GM12801 (cell line): ENCODE results near the gene CFB.

Experiments used
- CTCF ChIP-seq: IDR thresholded peaks from one replicate; pipeline ENCODE4 v1.5.1; 2011; ENCODE audit warnings: control low read depth; ENCODE audit not compliant: insufficient read length; ENCODE audit errors: extremely low read depth

Gene CFB

GRCh38 chr6:31907158-31907813 lies 38.6 kb upstream of the CFB start:
- TF ChIP-seq CTCF = no peak

- no peak for TF ChIP-seq CTCF
Measured at GRCh38 chr6:31908791-31909190, 37.1 kb upstream of the CFB start.

- no peak for TF ChIP-seq CTCF
Measured at GRCh38 chr6:31911826-31912585, 33.9 kb upstream of the CFB start.

GRCh38 chr6:31915351-31915750 lies 30.5 kb upstream of the CFB start:
- TF ChIP-seq CTCF = no peak

GRCh38 chr6:31915756-31916155 lies 30.1 kb upstream of the CFB start:
- TF ChIP-seq CTCF = no peak

- TF ChIP-seq CTCF = no peak
Measured at GRCh38 chr6:31918069-31918720, 27.7 kb upstream of the CFB start.

GRCh38 chr6:31919624-31920303 lies 26.1 kb upstream of the CFB start:
- no peak for TF ChIP-seq CTCF
